ENCODE data around the gene SPP1.
"Not testable (repeated sequence)": the region's sequence is repeated elsewhere in the genome, so short reads cannot be mapped to it uniquely, and the experiment has no call there.

The SPP1 gene

GRCh38 chr4:87975466-87975865 is at the start of gene SPP1:
SPP1 (plus strand) TSS chr4:87975714; CDS start chr4:87976896, 1,182 bp downstream.
- DNase-seq = no peak

- DNase-seq = no peak
Observed at GRCh38 chr4:87926554-87927098, 48.9 kb upstream of the SPP1 start.

GRCh38 chr4:87930629-87931028 is 44.9 kb upstream of the SPP1 start:
- no peak for DNase-seq

- no peak for DNase-seq
Observed at GRCh38 chr4:87931932-87932331, 43.6 kb upstream of the SPP1 start.

GRCh38 chr4:87932718-87933141 is 42.8 kb upstream of the SPP1 start:
- no peak for DNase-seq

- DNase-seq = no peak
Observed at GRCh38 chr4:87933337-87933736, 42.2 kb upstream of the SPP1 start.

- DNase-seq = no peak
Observed at GRCh38 chr4:87934157-87934704, 41.3 kb upstream of the SPP1 start.

- DNase-seq = no peak
Observed at GRCh38 chr4:87934973-87935372, 40.5 kb upstream of the SPP1 start.

GRCh38 chr4:87935954-87936353 is 39.6 kb upstream of the SPP1 start:
- DNase-seq = not testable (repeated sequence)

GRCh38 chr4:87937523-87937922 is 38.0 kb upstream of the SPP1 start:
- DNase-seq = no peak

GRCh38 chr4:87938746-87939145 is 36.8 kb upstream of the SPP1 start:
- no peak for DNase-seq

GRCh38 chr4:87939978-87940690 is 35.4 kb upstream of the SPP1 start:
- no peak for DNase-seq

- not testable (repeated sequence) for DNase-seq
Observed at GRCh38 chr4:87940809-87941208, 34.7 kb upstream of the SPP1 start.

GRCh38 chr4:87941537-87942392 is 33.7 kb upstream of the SPP1 start:
- no peak for DNase-seq

- DNase-seq = no peak
Observed at GRCh38 chr4:87943660-87944149, 31.8 kb upstream of the SPP1 start.

- DNase-seq = no peak
Observed at GRCh38 chr4:87944967-87945366, 30.5 kb upstream of the SPP1 start.

GRCh38 chr4:87946766-87947165 is 28.7 kb upstream of the SPP1 start:
- DNase-seq = no peak

- no peak for DNase-seq
Observed at GRCh38 chr4:87947381-87948160, 27.9 kb upstream of the SPP1 start.

GRCh38 chr4:87949961-87950360 is 25.6 kb upstream of the SPP1 start:
- DNase-seq = no peak

GRCh38 chr4:87950493-87950892 is 25.0 kb upstream of the SPP1 start:
- DNase-seq = no peak

- no peak for DNase-seq
Observed at GRCh38 chr4:87950936-87951511, 24.5 kb upstream of the SPP1 start.

GRCh38 chr4:87953826-87954225 is 21.7 kb upstream of the SPP1 start:
- no peak for DNase-seq
